HG03039 (cell line): ENCODE results near the gene BPIFA2.
"Not testable (repeated sequence)": the region's sequence is repeated elsewhere in the genome, so short reads cannot be mapped to it uniquely, and the experiment has no call there.

Experiments
- ATAC-seq: cut with Tn5 transposase; IDR thresholded peaks from one replicate; pipeline ENCODE4 v1.9.1; 2021; ENCODE audit warnings: mild to moderate bottlenecking, moderate library complexity; ENCODE audit not compliant: unreplicated experiment

BPIFA2 gene

GRCh38 chr20:33159713-33160112 is 8.2 kb upstream of the BPIFA2 start:
- ATAC-seq, result no peak

GRCh38 chr20:33160681-33161080 is 7.3 kb upstream of the BPIFA2 start:
- ATAC-seq, result no peak

GRCh38 chr20:33162313-33162712 is 5.6 kb upstream of the BPIFA2 start:
- no peak for ATAC-seq

- ATAC-seq, result no peak
These were observed 5.2 kb upstream of the BPIFA2 start for GRCh38 chr20:33162753-33163152.

- ATAC-seq, result no peak
These were observed 3.9 kb upstream of the BPIFA2 start for GRCh38 chr20:33163856-33164762.

- no peak for ATAC-seq
These were observed 3.2 kb upstream of the BPIFA2 start for GRCh38 chr20:33164763-33165095.

- ATAC-seq, result no peak
These were observed 2.4 kb upstream of the BPIFA2 start for GRCh38 chr20:33165416-33166055.

- ATAC-seq, result no peak
These were observed 1.3 kb upstream of the BPIFA2 start for GRCh38 chr20:33166533-33167113.

GRCh38 chr20:33169176-33169794 is 1.3 kb downstream of the BPIFA2 start:
- ATAC-seq, result no peak

- no peak for ATAC-seq
These were observed 4.8 kb downstream of the BPIFA2 start for GRCh38 chr20:33172781-33173180.

GRCh38 chr20:33175123-33175522 is 7.2 kb downstream of the BPIFA2 start:
- ATAC-seq, result no peak

GRCh38 chr20:33176101-33176500 is 8.1 kb downstream of the BPIFA2 start:
- ATAC-seq, result no peak

- ATAC-seq, result no peak
These were observed 9.9 kb downstream of the BPIFA2 start for GRCh38 chr20:33177866-33178265.

GRCh38 chr20:33178726-33179125 is 10.8 kb downstream of the BPIFA2 start:
- no peak for ATAC-seq

GRCh38 chr20:33180169-33180568 is 12.2 kb downstream of the BPIFA2 start:
- no peak for ATAC-seq

- ATAC-seq, result no peak
These were observed 13.6 kb downstream of the BPIFA2 start for GRCh38 chr20:33181482-33182093.

GRCh38 chr20:33183312-33183711 is 15.4 kb downstream of the BPIFA2 start:
- ATAC-seq, result no peak

- not testable (repeated sequence) for ATAC-seq
These were observed 17.2 kb downstream of the BPIFA2 start for GRCh38 chr20:33185031-33185590.

GRCh38 chr20:33187491-33187890 is 19.5 kb downstream of the BPIFA2 start:
- no peak for ATAC-seq

- ATAC-seq, result no peak
These were observed 20.5 kb downstream of the BPIFA2 start for GRCh38 chr20:33188421-33188820.

- ATAC-seq, result no peak
These were observed 23.5 kb downstream of the BPIFA2 start for GRCh38 chr20:33191484-33191883.
